K562 (cell line): ENCODE measurements around the gene UGT1A3. TPM values are rescaled to one million over a fixed set of nuclear protein-coding genes. Genes with fewer than 3 reads are reported as not detected.

Experiments
- ATAC-seq: fragments of 200-7000 bp; cut with Tn5 transposase; 3 replicates; pipeline ENCODE4 v1.9.1; 2020; ENCODE audit warnings: moderate library complexity
- BruUV-seq: library from RNA; stranded (reverse); fragments of 400-500 nt; replicated peaks from 2 replicates; lab custom pipeline; 2021; lab: Mats Ljungman, UMichigan
- CTCF ChIA-PET: fragments of 300-600 bp; formaldehyde crosslinking; extraction: SDS; loops from one replicate; lab custom pipeline; 2021; ENCODE audit warnings: low intra/inter-chr PET ratio; lab: Yijun Ruan, JAX
- POLR2A ChIA-PET: fragments of 300-600, 350-650 bp; sonication (Branson Sonifier 250); formaldehyde crosslinking; extraction: SDS; loops from one replicate; lab custom pipeline; 2021; ENCODE audit warnings: antibody characterized with exemption, inconsistent platforms; lab: Yijun Ruan, JAX
- DNase-seq, 4 experiments: peaks; one replicate each; pipeline versions ENCODE4 v3.0.0 to v3.0.0-alpha.2; 2011 to 2018; ENCODE audit warnings: low spot score in 3 of 4, mixed read lengths in 3 of 4; ENCODE audit errors: extremely low read depth in 1 of 4
- FAIRE-seq: peaks from 2 replicates; lab custom pipeline; 2011; peaks lifted over from hg19 to GRCh38; lab: Jason Lieb, UNC
- H2AFZ ChIP-seq: 2 replicates; pipeline ENCODE4 v1.6.0; 2011; ENCODE audit warnings: low read depth, low read length, control low read depth, inconsistent platforms
- H3K27ac ChIP-seq: fragments of 200-600 bp; 3 replicates; pipeline ENCODE4 v1.8.0; 2011; ENCODE audit warnings: low read depth, mild to moderate bottlenecking, control low read depth, inconsistent platforms, low read length, moderate library complexity, mixed read lengths; ENCODE audit errors: extremely low read depth
- H3K27me3 ChIP-seq, 2 experiments: fragments of 300-600 bp in 1 of 2; 2 replicates in 1 of 2; 3 replicates in 1 of 2; pipeline versions ENCODE4 v1.6.0 to v1.8.0; 2011; ENCODE audit warnings: inconsistent platforms in 2 of 2, low read length in 2 of 2, mild to moderate bottlenecking in 1 of 2, mixed read lengths in 1 of 2, moderate library complexity in 1 of 2; ENCODE audit not compliant: control insufficient read depth in 2 of 2, insufficient read depth in 2 of 2
- H3K36me3 ChIP-seq: fragments of 300-600 bp; 3 replicates; pipeline ENCODE4 v1.8.0; 2011; ENCODE audit warnings: mild to moderate bottlenecking, low read length, inconsistent platforms; ENCODE audit not compliant: control insufficient read depth, insufficient read depth
- H3K4me1 ChIP-seq, 2 experiments: fragments of 200-600 bp in 1 of 2; replicated peaks in 1 of 2; 2 replicates in 1 of 2; 3 replicates in 1 of 2; pipeline versions ENCODE4 v1.5.1 to v1.8.0; 2011; ENCODE audit warnings: inconsistent platforms in 2 of 2, low read length in 2 of 2, mild to moderate bottlenecking in 1 of 2, mixed read lengths in 1 of 2, moderate library complexity in 1 of 2; ENCODE audit not compliant: control insufficient read depth in 2 of 2, insufficient read depth in 2 of 2
- H3K4me2 ChIP-seq: 2 replicates; pipeline ENCODE4 v1.6.1; 2011; ENCODE audit warnings: low read length, control low read depth, inconsistent platforms, mixed read lengths; ENCODE audit not compliant: insufficient read depth
- H3K4me3 ChIP-seq: fragments of 200-600 bp; sonication (generic), shearing (Covaris generic); 2 replicates; pipeline ENCODE4 v1.5.1; 2016; ENCODE audit warnings: control low read depth, inconsistent platforms
- H3K79me2 ChIP-seq: fragments of 200-600 bp; 3 replicates; pipeline ENCODE4 v1.8.0; 2011; ENCODE audit warnings: low read length, inconsistent platforms; ENCODE audit not compliant: control insufficient read depth, insufficient read depth
- H3K9ac ChIP-seq, 2 experiments: 2 replicates each; pipeline versions ENCODE4 v1.6.0 to v1.6.1; 2011; ENCODE audit warnings: low read depth in 2 of 2, low read length in 2 of 2, control low read depth in 1 of 2, inconsistent platforms in 1 of 2, mild to moderate bottlenecking in 1 of 2, mixed read lengths in 1 of 2; ENCODE audit not compliant: insufficient read depth in 1 of 2
- H3K9me1 ChIP-seq: one replicate; pipeline ENCODE4 v1.6.0; 2011; ENCODE audit warnings: inconsistent platforms, mild to moderate bottlenecking, low read length, moderate library complexity; ENCODE audit not compliant: control insufficient read depth, insufficient read depth
- H3K9me3 ChIP-seq: replicated peaks from 2 replicates; pipeline ENCODE4 v1.5.1; 2011; ENCODE audit warnings: low read depth, low read length, inconsistent platforms; ENCODE audit not compliant: control insufficient read depth, insufficient read depth
- H4K20me1 ChIP-seq: replicated peaks from 2 replicates; pipeline ENCODE4 v1.6.1; 2011; ENCODE audit warnings: low read length, inconsistent platforms, mixed read lengths; ENCODE audit not compliant: control insufficient read depth, insufficient read depth
- BDP1 ChIP-seq: IDR thresholded peaks from 3 replicates; pipeline ENCODE4 v1.6.1; 2011; ENCODE audit not compliant: insufficient read length, insufficient read depth
- HDAC3 ChIP-seq: fragments of 450-650 bp; IDR thresholded peaks from 2 replicates; pipeline ENCODE4 v1.6.1; 2018; ENCODE audit warnings: borderline replicate concordance, mild to moderate bottlenecking, moderate library complexity; ENCODE audit not compliant: partially characterized antibody
- HNRNPL ChIP-seq: fragments of 200-400 bp; formaldehyde crosslinking; IDR thresholded peaks from 2 replicates; pipeline ENCODE4 v1.6.1; 2017; ENCODE audit warnings: low read depth, mild to moderate bottlenecking, low read length
- MXI1 ChIP-seq: IDR thresholded peaks from 2 replicates; pipeline ENCODE4 v1.6.1; 2011; ENCODE audit warnings: low read depth, mild to moderate bottlenecking, improper control_type of control experiment, low read length
- PRMT5 ChIP-seq: sonication (generic); formaldehyde crosslinking; IDR thresholded peaks from 2 replicates; pipeline ENCODE4 v1.5.0; 2020; ENCODE audit warnings: missing genetic modification reagents
- RAD51 ChIP-seq: fragments of 450-650 bp; IDR thresholded peaks from 2 replicates; pipeline ENCODE4 v1.7.1; 2016; ENCODE audit warnings: low read depth, mild to moderate bottlenecking, borderline replicate concordance
- TAF7 ChIP-seq: fragments of 450-650 bp; IDR thresholded peaks from 2 replicates; pipeline ENCODE4 v1.6.1; 2016; ENCODE audit warnings: missing genetic modification characterization, missing compliant biosample characterization
- ZNF124 ChIP-seq: sonication (generic); formaldehyde crosslinking; IDR thresholded peaks from 2 replicates; pipeline ENCODE4 v1.8.1; 2022; ENCODE audit warnings: missing genetic modification reagents
- ZNF3 ChIP-seq: fragments of 250-450 bp; sonication (Bioruptor Pico); IDR thresholded peaks from 2 replicates; pipeline ENCODE4 v1.5.0; 2021; ENCODE audit warnings: mild to moderate bottlenecking, moderate library complexity
- ZNF354B ChIP-seq: fragments of 250-450 bp; sonication (Bioruptor Pico); IDR thresholded peaks from 2 replicates; pipeline ENCODE4 v1.4.0; 2020
- WGBS: fragments of 100-300 bp; shearing (Covaris generic); methylation state at CpG from one replicate; pipeline ENCODE4 v1.1.6; 2016; ENCODE audit warnings: low coverage, mixed read lengths; ENCODE audit not compliant: insufficient coverage; ENCODE audit errors: missing lambda C conversion rate; 5-methylcytosine and 5-hydroxymethylcytosine counted together
- in situ Hi-C: fragments of 300-500 bp; cut with MboI; formaldehyde crosslinking; loops from 4 replicates; pipeline ENCODE4 v1.15.0; 2018; ENCODE audit warnings: inconsistent platforms, mixed read lengths
- intact Hi-C: fragments of 100-400 bp; cut with micrococcal nuclease; formaldehyde crosslinking; loops from 2 replicates; pipeline ENCODE4 v1.14.2; 2022
- polyA plus RNA-seq, 8 experiments: library from polyadenylated mRNA; depleted of rRNA in 4 of 8; stranded (reverse) in 5 of 8; unstranded in 3 of 8; fragments of >200 nt; fragmentation: Nextera tagmentation in 2 of 8; fragmentation: Illumina TruSeq in 1 of 8; extraction: Ambion mirVana in 2 of 8; extraction: Trizol in 1 of 8; gene quantifications; 2 replicates each; pipeline versions ENCODE4 v1.2.1 to v1.2.3, GENCODE V29; 2011 to 2014; ENCODE audit warnings: inconsistent platforms in 1 of 8, missing spikeins in 1 of 8
- total RNA-seq, 7 experiments: library from RNA; depleted of rRNA in 6 of 7; stranded (reverse); fragments of >200 nt in 6 of 7; fragmentation: Illumina TruSeq in 2 of 7; extraction: Trizol in 2 of 7; gene quantifications; 2 replicates each; pipeline versions ENCODE4 v1.2.1 to v1.2.3, GENCODE V29; 2011 to 2021; ENCODE audit warnings: low replicate concordance in 1 of 7

Gene UGT1A3
- total and polyA plus RNA-seq, 9 of the 15 experiments (the other 6 are each of a cell fraction or from before 2014, with no cell fraction given), result not detected

GRCh38 chr2:233772153-233772552, 43.3 kb downstream of the UGT1A3 start (continued):
- no peak for TF ChIP-seq ZNF3 (CRISPR knock-in tag)
- TF ChIP-seq HNRNPL, result no peak
- no peak for TF ChIP-seq RAD51
- TF ChIP-seq TAF7 (tag), result no peak
- no peak for TF ChIP-seq HDAC3
- TF ChIP-seq PRMT5 (CRISPR knock-in tag), result no peak

- Histone ChIP-seq H2AFZ (no peak overlapping the region), H3K4me1 (no peaks in the 10 kb centered on the region), H3K4me3 (no peak overlapping the region), H3K9ac (no peak overlapping the region), H3K36me3 (no peaks in the 10 kb centered on the region), H4K20me1 (no peaks in the 10 kb centered on the region), H3K27me3 (peaks cover 0 to 13% of the 10 kb centered on the region in 2 experiments; a peak in 3 of 5 replicates), H3K27ac (no peak overlapping the region), H3K4me2 (no peak overlapping the region), H3K9me3 (no peaks in the 10 kb centered on the region), H3K9me1 (no peaks in the 10 kb centered on the region), H3K79me2 (no peaks in the 10 kb centered on the region)
- TF ChIP-seq ZNF124 (CRISPR knock-in tag), result no peak
- no peak for TF ChIP-seq ZNF3 (CRISPR knock-in tag)
- TF ChIP-seq BDP1, result no peak
- no peak for TF ChIP-seq ZNF354B (CRISPR knock-in tag)
- TF ChIP-seq MXI1, result no peak
- intact Hi-C loops (no loop called here), in situ Hi-C loops (no loop called here)
- POLR2A ChIA-PET, result no interaction called here
- CTCF ChIA-PET, result no interaction called here
- DNase-seq (no peak), FAIRE-seq (no peak), ATAC-seq (no peak)
- WGBS, result 4% methylated on average over 5 of the region's 5 CpGs
- BruUV-seq, result no TSS peak
Measured at GRCh38 chr2:233772583-233772982, 43.7 kb downstream of the UGT1A3 start.
